ENCODE measurements around the gene SPA17.

DNA sequence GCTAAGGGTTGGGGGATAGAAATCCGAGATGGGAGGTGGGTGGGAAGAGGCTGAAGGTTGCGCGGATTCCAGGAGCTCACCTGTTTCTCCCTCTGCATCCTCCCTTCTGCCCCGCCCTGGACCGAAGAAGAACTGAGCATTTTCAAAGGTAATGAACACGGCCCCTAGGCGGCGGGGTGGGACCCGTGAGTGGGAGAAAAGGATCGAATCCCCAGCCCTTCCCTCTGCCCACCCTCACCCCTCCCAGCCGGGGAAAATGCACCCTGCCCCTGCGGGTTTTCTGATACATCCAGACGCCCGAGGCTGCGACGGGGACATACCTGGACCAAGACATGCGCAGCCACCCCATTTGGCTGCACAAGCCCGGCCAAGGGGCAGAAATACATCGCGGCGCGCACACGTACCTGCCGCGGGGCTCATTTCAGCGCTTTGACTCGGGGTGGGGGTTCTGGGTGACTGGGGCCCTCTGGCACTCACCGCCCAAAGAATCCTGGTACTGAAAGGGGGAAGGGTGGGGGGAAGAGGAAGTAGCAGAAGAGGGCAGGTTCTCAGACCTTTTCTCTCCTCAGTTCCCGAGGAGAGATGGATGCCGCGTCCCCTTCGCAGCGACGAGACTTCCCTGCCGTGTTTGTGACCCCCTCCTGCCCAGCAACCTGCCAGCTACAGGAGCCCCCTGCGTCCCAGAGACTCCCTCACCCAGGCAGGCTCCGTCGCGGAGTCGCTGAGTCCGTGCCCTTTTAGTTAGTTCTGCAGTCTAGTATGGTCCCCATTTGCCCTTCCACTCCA is 72.3 kb downstream of the SPA17 start:
- TF ChIP-seq, protein P1, sequence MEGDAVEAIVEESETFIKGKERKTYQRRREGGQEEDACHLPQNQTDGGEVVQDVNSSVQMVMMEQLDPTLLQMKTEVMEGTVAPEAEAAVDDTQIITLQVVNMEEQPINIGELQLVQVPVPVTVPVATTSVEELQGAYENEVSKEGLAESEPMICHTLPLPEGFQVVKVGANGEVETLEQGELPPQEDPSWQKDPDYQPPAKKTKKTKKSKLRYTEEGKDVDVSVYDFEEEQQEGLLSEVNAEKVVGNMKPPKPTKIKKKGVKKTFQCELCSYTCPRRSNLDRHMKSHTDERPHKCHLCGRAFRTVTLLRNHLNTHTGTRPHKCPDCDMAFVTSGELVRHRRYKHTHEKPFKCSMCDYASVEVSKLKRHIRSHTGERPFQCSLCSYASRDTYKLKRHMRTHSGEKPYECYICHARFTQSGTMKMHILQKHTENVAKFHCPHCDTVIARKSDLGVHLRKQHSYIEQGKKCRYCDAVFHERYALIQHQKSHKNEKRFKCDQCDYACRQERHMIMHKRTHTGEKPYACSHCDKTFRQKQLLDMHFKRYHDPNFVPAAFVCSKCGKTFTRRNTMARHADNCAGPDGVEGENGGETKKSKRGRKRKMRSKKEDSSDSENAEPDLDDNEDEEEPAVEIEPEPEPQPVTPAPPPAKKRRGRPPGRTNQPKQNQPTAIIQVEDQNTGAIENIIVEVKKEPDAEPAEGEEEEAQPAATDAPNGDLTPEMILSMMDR (IDR thresholded peaks at IDR 0.05): peak in 4 of 6 experiments; percentile 13 to 56 (median 50)
- no peak for TF ChIP-seq POLR2A (IDR thresholded peaks at IDR 0.05)
